HFF-Myc (cell line): ENCODE data around the gene FASTK.

Source experiments
- DNase-seq: peaks from one replicate; pipeline ENCODE4 v3.0.0-alpha.2; 2011; ENCODE audit warnings: low read depth; ENCODE audit errors: extremely low read depth
- H3K4me3 ChIP-seq: replicated peaks from 2 replicates; pipeline ENCODE4 v1.5.1; 2011; ENCODE audit warnings: low read depth, mild to moderate bottlenecking, control low read depth, low read length
- TF ChIP-seq, protein P1 (sequence below): IDR thresholded peaks from 2 replicates; pipeline ENCODE4 v1.5.1; 2012; ENCODE audit warnings: mild to moderate bottlenecking, low read depth, low read length, control low read depth; ENCODE audit errors: missing control alignments

Gene FASTK

DNA sequence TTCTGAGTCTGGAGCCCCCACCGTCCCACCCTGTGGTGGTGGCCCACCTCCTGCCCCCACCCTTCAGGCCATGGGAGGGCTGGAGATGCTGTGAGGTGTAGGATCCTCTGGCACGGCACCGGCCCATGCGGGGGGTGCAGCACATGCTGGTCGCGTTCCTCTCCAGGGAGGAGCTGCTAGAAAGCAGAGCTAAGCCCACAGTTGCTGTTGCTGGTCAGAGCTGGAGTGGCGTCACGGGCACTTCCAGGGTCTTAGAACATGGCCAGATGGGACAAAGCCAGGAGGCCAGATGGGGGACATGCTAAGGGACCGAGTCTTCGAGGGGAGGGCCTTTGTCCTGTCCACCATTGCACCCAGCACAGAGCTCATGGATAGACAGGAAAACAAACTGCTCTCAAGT is 27.3 kb upstream of the FASTK start:
- TF ChIP-seq, protein P1, sequence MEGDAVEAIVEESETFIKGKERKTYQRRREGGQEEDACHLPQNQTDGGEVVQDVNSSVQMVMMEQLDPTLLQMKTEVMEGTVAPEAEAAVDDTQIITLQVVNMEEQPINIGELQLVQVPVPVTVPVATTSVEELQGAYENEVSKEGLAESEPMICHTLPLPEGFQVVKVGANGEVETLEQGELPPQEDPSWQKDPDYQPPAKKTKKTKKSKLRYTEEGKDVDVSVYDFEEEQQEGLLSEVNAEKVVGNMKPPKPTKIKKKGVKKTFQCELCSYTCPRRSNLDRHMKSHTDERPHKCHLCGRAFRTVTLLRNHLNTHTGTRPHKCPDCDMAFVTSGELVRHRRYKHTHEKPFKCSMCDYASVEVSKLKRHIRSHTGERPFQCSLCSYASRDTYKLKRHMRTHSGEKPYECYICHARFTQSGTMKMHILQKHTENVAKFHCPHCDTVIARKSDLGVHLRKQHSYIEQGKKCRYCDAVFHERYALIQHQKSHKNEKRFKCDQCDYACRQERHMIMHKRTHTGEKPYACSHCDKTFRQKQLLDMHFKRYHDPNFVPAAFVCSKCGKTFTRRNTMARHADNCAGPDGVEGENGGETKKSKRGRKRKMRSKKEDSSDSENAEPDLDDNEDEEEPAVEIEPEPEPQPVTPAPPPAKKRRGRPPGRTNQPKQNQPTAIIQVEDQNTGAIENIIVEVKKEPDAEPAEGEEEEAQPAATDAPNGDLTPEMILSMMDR = no peak

DNA sequence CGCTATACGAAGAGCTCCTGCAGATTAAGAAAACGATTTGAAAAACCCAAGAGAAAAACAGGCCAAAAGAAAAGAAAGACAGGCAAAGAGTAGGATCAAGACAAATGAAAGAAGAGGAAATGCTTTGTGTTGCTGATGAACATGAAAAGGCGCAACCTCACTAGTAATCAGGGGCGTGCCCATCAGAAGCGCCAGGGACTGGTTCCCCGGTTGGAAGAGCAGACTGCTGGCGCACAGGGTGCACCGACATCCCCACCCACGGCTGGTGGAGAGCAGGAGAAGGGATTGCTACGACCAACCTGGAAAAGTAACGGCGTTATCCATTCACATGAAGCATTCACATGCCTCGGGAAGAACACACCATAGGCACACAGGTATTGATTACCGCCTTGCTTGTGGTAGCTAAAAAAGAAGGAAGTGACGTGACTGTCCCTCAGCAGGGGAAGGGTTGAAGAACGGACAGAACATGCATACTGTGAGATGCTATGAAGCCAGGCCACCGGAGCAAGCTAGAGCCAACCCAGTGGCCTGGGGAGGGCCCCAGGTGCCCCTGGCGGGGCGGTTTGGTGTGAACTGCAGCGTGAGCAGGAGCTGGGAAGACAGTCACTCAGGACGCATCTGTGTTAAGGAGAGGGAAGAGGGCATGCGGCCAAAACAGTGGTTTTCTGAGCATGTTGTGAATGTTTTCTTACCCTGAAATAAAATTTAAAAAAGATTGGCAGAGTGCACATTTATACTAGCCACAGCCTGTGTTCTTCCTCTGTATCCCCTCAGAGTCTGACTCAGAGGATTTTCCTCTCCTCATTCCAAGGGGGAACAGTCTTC is 24.0 kb upstream of the FASTK start:
- no peak overlapping the region for H3K4me3 ChIP-seq
- TF ChIP-seq, protein P1 = no peak
- peak; percentile 77 for DNase-seq

More for the DNA sequence above, 27.3 kb upstream of the FASTK start:
- no peak overlapping the region for H3K4me3 ChIP-seq
- DNase-seq = no peak

DNA sequence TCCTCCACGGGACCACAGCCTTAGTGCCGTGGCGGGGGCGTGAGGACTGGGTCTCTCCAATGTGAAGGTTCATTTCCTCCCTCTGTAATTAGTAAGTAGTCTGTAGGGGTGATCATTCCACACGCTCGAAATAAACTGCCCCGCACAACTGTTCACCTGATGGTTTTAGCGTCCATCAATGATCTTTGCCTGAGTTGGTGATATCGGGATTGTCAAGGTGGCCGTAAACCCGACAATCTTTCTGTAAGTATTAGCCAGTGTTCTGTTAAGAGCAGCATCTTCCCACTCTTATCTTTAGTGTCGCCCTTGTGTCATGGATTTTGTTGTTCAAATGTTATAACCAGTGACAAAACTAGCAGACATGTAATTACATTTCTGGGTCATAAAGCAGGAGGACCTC is 23.4 kb upstream of the FASTK start:
- no peak overlapping the region for H3K4me3 ChIP-seq

DNA sequence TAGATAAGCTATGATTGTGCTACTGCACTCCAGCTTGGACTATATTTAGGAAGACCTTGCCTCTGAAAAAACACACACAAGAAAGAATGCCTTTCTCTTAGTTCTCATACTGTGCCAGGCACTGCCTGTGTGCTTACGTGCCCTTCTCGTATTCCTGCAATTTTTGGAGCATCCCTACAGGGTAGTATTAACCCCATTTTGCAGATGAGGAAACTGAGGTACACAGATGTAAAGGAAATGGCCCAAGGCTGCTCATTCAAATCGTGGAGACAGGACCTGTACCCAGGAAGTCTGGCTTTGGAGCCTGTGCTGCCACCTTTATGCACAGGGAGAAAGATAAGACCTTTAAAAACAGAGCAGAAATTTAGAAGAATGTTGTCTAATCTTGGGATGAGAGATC is 22.4 kb upstream of the FASTK start:
- no peak overlapping the region for H3K4me3 ChIP-seq
- TF ChIP-seq, protein P1 = no peak
- no peak for DNase-seq

More for the DNA sequence above, 23.4 kb upstream of the FASTK start:
- DNase-seq = no peak
- TF ChIP-seq, protein P1 = no peak

DNA sequence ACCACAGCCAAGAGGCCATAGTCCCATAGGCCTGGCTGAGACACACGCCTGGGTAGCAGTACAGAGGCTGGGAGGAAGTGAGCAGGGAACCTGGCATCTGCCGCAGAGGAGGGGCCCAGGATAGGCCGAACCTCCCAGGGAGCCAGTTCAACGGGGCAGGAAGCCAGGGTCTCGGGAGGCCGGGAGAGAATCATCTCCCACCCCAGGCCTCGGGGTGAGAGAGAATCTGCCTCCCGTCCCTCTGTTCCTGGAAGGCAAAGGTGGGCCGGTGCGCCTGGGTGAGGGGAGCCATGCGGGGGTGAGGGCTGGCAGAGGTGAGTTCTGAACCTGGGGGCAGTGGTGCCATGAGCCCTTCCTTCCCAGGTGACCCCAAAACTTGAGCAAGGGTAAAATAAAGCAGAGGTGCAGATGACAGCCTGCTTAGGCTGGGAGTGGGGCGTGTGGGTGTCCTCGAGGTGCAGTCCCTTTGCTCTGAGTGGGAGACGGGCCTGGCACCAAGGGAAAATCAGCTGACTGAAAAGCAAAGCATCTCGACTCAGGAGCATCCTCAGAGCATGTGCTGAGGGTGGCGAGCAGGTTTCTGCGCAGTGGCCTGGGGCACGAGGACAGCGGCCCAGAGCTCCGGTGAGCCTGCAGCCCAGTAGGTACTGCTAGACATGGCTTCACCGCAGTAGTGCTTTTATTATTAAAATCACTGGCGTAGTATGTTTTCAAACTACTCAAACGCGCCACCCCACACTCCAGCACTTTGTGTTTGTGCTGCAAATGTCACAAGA is 21.2 kb upstream of the FASTK start:
- DNase-seq = no peak
- no peak overlapping the region for H3K4me3 ChIP-seq
- TF ChIP-seq, protein P1 = no peak

DNA sequence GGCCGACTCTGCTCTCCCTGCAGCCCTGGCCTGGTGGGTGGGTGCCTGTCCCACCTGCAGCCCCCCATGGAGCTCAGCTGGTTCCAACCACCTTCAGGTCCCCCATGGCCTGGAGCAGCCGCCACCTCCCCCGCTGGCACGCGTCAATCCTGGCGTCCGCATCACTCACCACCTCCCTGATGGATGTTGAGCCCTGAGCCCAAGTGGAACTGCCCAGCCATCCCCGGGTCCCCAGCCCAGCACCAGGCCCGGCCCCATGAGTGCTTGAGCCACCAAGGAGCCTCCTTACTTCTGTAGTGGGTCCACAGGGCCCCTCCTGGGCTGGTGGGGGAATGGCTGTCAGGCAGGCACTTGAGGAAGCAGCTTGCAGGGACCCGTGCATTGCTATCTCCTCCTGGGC is 20.3 kb upstream of the FASTK start:
- DNase-seq = no peak
- H3K4me3 ChIP-seq = no peak overlapping the region
- TF ChIP-seq, protein P1 = no peak
